HepG2 (cell line): ENCODE results near the gene B9D2. TPM values are rescaled to one million over a fixed set of nuclear protein-coding genes. Genes with fewer than 3 reads are reported as not detected.

Source experiments
- BRCA1 ChIP-seq: sonication (generic); formaldehyde crosslinking; IDR thresholded peaks from 2 replicates; pipeline ENCODE4 v1.4.0; 2020; ENCODE audit warnings: missing genetic modification reagents
- CC2D1A ChIP-seq: sonication (generic); formaldehyde crosslinking; IDR thresholded peaks from 2 replicates; pipeline ENCODE4 v1.8.1; 2023; ENCODE audit warnings: mild to moderate bottlenecking, missing genetic modification reagents
- ELK4 ChIP-seq: sonication (generic); formaldehyde crosslinking; IDR thresholded peaks from 2 replicates; pipeline ENCODE4 v1.9.0; 2021; ENCODE audit warnings: missing genetic modification reagents, borderline replicate concordance
- FIP1L1 ChIP-seq: fragments of 200-400 bp; formaldehyde crosslinking; IDR thresholded peaks from 2 replicates; pipeline ENCODE4 v1.6.1; 2018; ENCODE audit warnings: low read depth, mild to moderate bottlenecking, low read length, moderate library complexity, borderline replicate concordance; ENCODE audit not compliant: insufficient read depth
- HDAC1 ChIP-seq: sonication (generic); formaldehyde crosslinking; IDR thresholded peaks from 2 replicates; pipeline ENCODE4 v1.5.1; 2020; ENCODE audit warnings: mild to moderate bottlenecking, missing genetic modification reagents
- NFAT5 ChIP-seq: sonication (generic); formaldehyde crosslinking; IDR thresholded peaks from 2 replicates; pipeline ENCODE4 v1.4.0; 2020; ENCODE audit warnings: missing genetic modification reagents
- NFKBIZ ChIP-seq: IDR thresholded peaks from 2 replicates; pipeline ENCODE4 v1.6.1; 2018; ENCODE audit warnings: missing genetic modification reagents, missing compliant biosample characterization
- NKX3-1 ChIP-seq: sonication (generic); formaldehyde crosslinking; IDR thresholded peaks from 2 replicates; pipeline ENCODE4 v1.5.0; 2020; ENCODE audit warnings: missing genetic modification reagents
- PLRG1 ChIP-seq: fragments of 450-650 bp; conservative IDR thresholded peaks from 2 replicates; pipeline ENCODE4 v1.6.1; 2016
- TBL1XR1 ChIP-seq: fragments of 150-350 bp; IDR thresholded peaks from 2 replicates; pipeline ENCODE4 v1.6.1; 2014; ENCODE audit warnings: borderline replicate concordance, low read length; ENCODE audit not compliant: partially characterized antibody
- UBTF ChIP-seq: sonication (generic); formaldehyde crosslinking; IDR thresholded peaks from 2 replicates; pipeline ENCODE4 v1.4.0; 2020; ENCODE audit warnings: mild to moderate bottlenecking, missing genetic modification reagents
- ZBTB1 ChIP-seq: sonication (generic); formaldehyde crosslinking; IDR thresholded peaks from 2 replicates; pipeline ENCODE4 v1.4.0; 2020; ENCODE audit warnings: missing genetic modification reagents, borderline replicate concordance
- ZC3H13 ChIP-seq: sonication (generic); formaldehyde crosslinking; IDR thresholded peaks from 2 replicates; pipeline ENCODE4 v1.8.1; 2023; ENCODE audit warnings: mild to moderate bottlenecking, missing genetic modification reagents, moderate library complexity
- ZNF180 ChIP-seq: sonication (generic); formaldehyde crosslinking; IDR thresholded peaks from 2 replicates; pipeline ENCODE4 v1.4.0; 2020; ENCODE audit warnings: low read depth, missing genetic modification reagents, borderline replicate concordance
- ZNF224 ChIP-seq: sonication (generic); formaldehyde crosslinking; IDR thresholded peaks from 2 replicates; pipeline ENCODE4 v1.5.0; 2020; ENCODE audit warnings: mild to moderate bottlenecking, missing genetic modification reagents
- ZNF317 ChIP-seq: sonication (generic); formaldehyde crosslinking; IDR thresholded peaks from 2 replicates; pipeline ENCODE4 v1.5.0; 2020; ENCODE audit warnings: mild to moderate bottlenecking, missing genetic modification reagents
- ZNF350 ChIP-seq: sonication (generic); formaldehyde crosslinking; IDR thresholded peaks from 2 replicates; pipeline ENCODE4 v1.4.0; 2020; ENCODE audit warnings: mild to moderate bottlenecking, low read depth, missing genetic modification reagents, borderline replicate concordance
- ZNF44 ChIP-seq: sonication (generic); formaldehyde crosslinking; IDR thresholded peaks from 2 replicates; pipeline ENCODE4 v1.5.1; 2020; ENCODE audit warnings: mild to moderate bottlenecking, missing genetic modification reagents
- ZNF562 ChIP-seq: sonication (generic); formaldehyde crosslinking; IDR thresholded peaks from 2 replicates; pipeline ENCODE4 v1.8.0; 2022; ENCODE audit warnings: missing genetic modification reagents, borderline replicate concordance
- ZNF567 ChIP-seq: sonication (generic); formaldehyde crosslinking; IDR thresholded peaks from 2 replicates; pipeline ENCODE4 v1.8.1; 2023; ENCODE audit warnings: mild to moderate bottlenecking, missing genetic modification reagents, borderline replicate concordance
- ZNF660 ChIP-seq: sonication (generic); formaldehyde crosslinking; IDR thresholded peaks from 2 replicates; pipeline ENCODE4 v1.5.1; 2020; ENCODE audit warnings: mild to moderate bottlenecking, low read depth, missing genetic modification reagents, borderline replicate concordance
- polyA plus RNA-seq, 8 experiments: library from polyadenylated mRNA; depleted of rRNA in 3 of 8; stranded (reverse) in 7 of 8; unstranded in 1 of 8; fragments of >200 nt; fragmentation: Illumina TruSeq in 4 of 8; extraction: Trizol in 4 of 8; gene quantifications; 2 replicates each; pipeline versions ENCODE4 v1.2.1 to v1.2.3, GENCODE V29; 2011 to 2016; ENCODE audit warnings: low read depth in 4 of 8, missing spikeins in 1 of 8, mixed read lengths in 1 of 8; ENCODE audit not compliant: insufficient read depth in 1 of 8
- total RNA-seq, 5 experiments: library from RNA; depleted of rRNA; stranded (reverse); fragments of >200 nt; fragmentation: Illumina TruSeq; extraction: Trizol; gene quantifications; 2 replicates each; pipeline ENCODE4 v1.2.3, GENCODE V29; 2016; ENCODE audit warnings: low read depth in 1 of 5

The B9D2 gene
- total and polyA plus RNA-seq, 2 of the 13 experiments (the other 11 are each of a cell fraction or from before 2014, with no cell fraction given): 3.1 to 4.4 TPM

GRCh38 chr19:41352609-41353465 is 11.1 kb downstream of the B9D2 start (continued):
- TF ChIP-seq PLRG1: no peak
- no peak for TF ChIP-seq ZNF660 (CRISPR knock-in tag)
- TF ChIP-seq FIP1L1: no peak
- TF ChIP-seq ELK4 (CRISPR knock-in tag): no peak
- TF ChIP-seq ZBTB1 (CRISPR knock-in tag): no peak
- TF ChIP-seq ZNF567 (CRISPR knock-in tag): no peak
- TF ChIP-seq CC2D1A (CRISPR knock-in tag): no peak
- no peak for TF ChIP-seq BRCA1
- no peak for TF ChIP-seq ZNF180 (CRISPR knock-in tag)
- TF ChIP-seq UBTF (CRISPR knock-in tag): peak; percentile 84
- TF ChIP-seq ZNF350 (CRISPR knock-in tag): no peak
- TF ChIP-seq NFAT5 (CRISPR knock-in tag): peak; percentile 63
- no peak for TF ChIP-seq ZNF317 (CRISPR knock-in tag)
- TF ChIP-seq TBL1XR1: no peak
- peak; percentile 78; the same call in 1 of the 2 replicates for TF ChIP-seq ZC3H13 (CRISPR knock-in tag)
- peak; percentile 79 for TF ChIP-seq NKX3-1 (CRISPR knock-in tag)
- no peak for TF ChIP-seq ZNF562 (CRISPR knock-in tag)
- TF ChIP-seq ZNF44 (CRISPR knock-in tag): no peak
- TF ChIP-seq NFKBIZ (CRISPR knock-in tag): no peak
- TF ChIP-seq ZNF224: no peak
- TF ChIP-seq HDAC1: 0 out of 2 replicates have a peak, but pooled peaks have one; percentile 7
